Gastrocnemius medialis (tissue), 4 donors: ENCODE data around the gene SUGCT.

Source experiments
- CTCF ChIP-seq, 5 experiments: fragments of 450-650 bp in 3 of 5; fragments of 200-600 bp in 2 of 5; sonication (generic) in 2 of 5; IDR thresholded peaks in 4 of 5; conservative IDR thresholded peaks in 1 of 5; 1 replicate in 4 of 5; 2 replicates in 1 of 5; pipeline ENCODE4 v1.5.1; 2016 to 2019; ENCODE audit warnings: antibody characterized with exemption in 5 of 5, mild to moderate bottlenecking in 3 of 5, moderate library complexity in 3 of 5
- POLR2A ChIP-seq, 2 donors: fragments of 450-650 bp; IDR thresholded peaks; one replicate each; pipeline ENCODE4 v1.6.1; 2017; ENCODE audit warnings: antibody characterized with exemption in 2 of 2, mild to moderate bottlenecking in 2 of 2, moderate library complexity in 2 of 2

DNA sequence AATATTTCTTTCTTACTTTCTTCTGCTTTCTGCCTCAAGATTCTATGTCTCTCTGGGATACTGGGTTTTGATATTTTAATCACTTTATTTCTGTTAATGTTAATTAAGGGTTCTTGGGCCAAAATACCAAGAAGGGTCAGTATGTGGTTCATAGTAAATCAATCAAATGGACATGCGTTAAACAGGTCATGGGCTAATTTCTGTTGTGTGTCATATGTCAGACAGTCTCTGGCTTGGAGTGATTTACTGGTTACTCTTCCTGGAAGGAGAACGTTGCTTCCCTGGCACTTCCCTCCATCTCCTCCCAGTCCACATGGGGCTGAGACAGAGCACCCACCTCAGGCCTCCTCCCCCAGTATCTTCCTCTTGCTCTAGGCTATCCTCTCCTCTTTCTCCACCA lies 489.1 kb downstream of the SUGCT start:
- TF ChIP-seq CTCF (IDR thresholded peaks at IDR 0.05 in 4 of 5, conservative IDR thresholded peaks at IDR 0.05 in 1 of 5) = no peak
- TF ChIP-seq POLR2A (IDR thresholded peaks at IDR 0.05) = no peak
